GM18519 (cell line): Measurements from ENCODE around the gene ACTA2.

Source experiments
- ATAC-seq: cut with Tn5 transposase; IDR thresholded peaks from one replicate; pipeline ENCODE4 v1.9.1; 2021; ENCODE audit warnings: mild to moderate bottlenecking, moderate library complexity; ENCODE audit not compliant: unreplicated experiment, low FRiP score

Gene ACTA2

GRCh38 chr10:88923520-88923919, 29.1 kb downstream of the ACTA2 start:
- no peak for ATAC-seq

- ATAC-seq = no peak
Measured at GRCh38 chr10:88922041-88922440, 30.5 kb downstream of the ACTA2 start.

GRCh38 chr10:88920986-88921593, 31.5 kb downstream of the ACTA2 start:
- no peak for ATAC-seq

- ATAC-seq = no peak
Measured at GRCh38 chr10:88920198-88920597, 32.4 kb downstream of the ACTA2 start.

GRCh38 chr10:88919041-88919440, 33.5 kb downstream of the ACTA2 start:
- no peak for ATAC-seq

- ATAC-seq = no peak
Measured at GRCh38 chr10:88918191-88918905, 34.2 kb downstream of the ACTA2 start.

- no peak for ATAC-seq
Measured at GRCh38 chr10:88916986-88917385, 35.6 kb downstream of the ACTA2 start.

- no peak for ATAC-seq
Measured at GRCh38 chr10:88916231-88916630, 36.3 kb downstream of the ACTA2 start.

- ATAC-seq = no peak
Measured at GRCh38 chr10:88915781-88916180, 36.8 kb downstream of the ACTA2 start.

GRCh38 chr10:88913788-88914187, 38.8 kb downstream of the ACTA2 start:
- no peak for ATAC-seq

GRCh38 chr10:88913127-88913526, 39.4 kb downstream of the ACTA2 start:
- no peak for ATAC-seq

GRCh38 chr10:88911851-88912250, 40.7 kb downstream of the ACTA2 start:
- ATAC-seq = no peak

GRCh38 chr10:88911116-88911515, 41.5 kb downstream of the ACTA2 start:
- no peak for ATAC-seq

- ATAC-seq = no peak
Measured at GRCh38 chr10:88908194-88908593, 44.4 kb downstream of the ACTA2 start.

GRCh38 chr10:88906921-88907320, 45.7 kb downstream of the ACTA2 start:
- no peak for ATAC-seq

GRCh38 chr10:88903715-88904114, 48.9 kb downstream of the ACTA2 start:
- ATAC-seq = no peak

GRCh38 chr10:88901984-88902789, 50.4 kb downstream of the ACTA2 start:
- ATAC-seq = peak; percentile 12

- ATAC-seq = peak; percentile 90
Measured at GRCh38 chr10:88901206-88901983, 51.2 kb downstream of the ACTA2 start.

GRCh38 chr10:88899886-88900285, 52.7 kb downstream of the ACTA2 start:
- no peak for ATAC-seq

GRCh38 chr10:88898727-88899126, 53.8 kb downstream of the ACTA2 start:
- no peak for ATAC-seq
